Muscle layer of duodenum (tissue), 2 donors: Measurements from ENCODE around the gene PLEKHM3.

ENCODE experiments used
- H3K27ac ChIP-seq: one replicate; pipeline ENCODE4 v1.7.0; 2013; ENCODE audit warnings: mild to moderate bottlenecking, low read length
- H3K27me3 ChIP-seq: one replicate; pipeline ENCODE4 v1.7.0; 2013; ENCODE audit warnings: low read depth, mild to moderate bottlenecking, control low read depth, low read length
- H3K36me3 ChIP-seq, 2 donors: one replicate each; pipeline ENCODE4 v1.7.0; 2013; ENCODE audit warnings: low read length in 2 of 2, control low read depth in 1 of 2, mild to moderate bottlenecking in 1 of 2; ENCODE audit not compliant: insufficient read depth in 2 of 2, control insufficient read depth in 1 of 2
- H3K4me1 ChIP-seq, 2 donors: one replicate each; pipeline ENCODE4 v1.7.0; 2013; ENCODE audit warnings: low read length in 2 of 2, mild to moderate bottlenecking in 2 of 2, control low read depth in 1 of 2, moderate library complexity in 1 of 2; ENCODE audit not compliant: insufficient read depth in 2 of 2, control insufficient read depth in 1 of 2
- H3K4me3 ChIP-seq, 2 donors: one replicate each; pipeline ENCODE4 v1.7.0; 2013; ENCODE audit warnings: low read length in 2 of 2, low read depth in 1 of 2, mild to moderate bottlenecking in 1 of 2
- H3K9me3 ChIP-seq, 2 donors: one replicate each; pipeline ENCODE4 v1.7.0; 2013; ENCODE audit warnings: low read length in 2 of 2, control low read depth in 1 of 2, mild to moderate bottlenecking in 1 of 2; ENCODE audit not compliant: control insufficient read depth in 1 of 2
- donor health status: healthy.

PLEKHM3 gene

DNA sequence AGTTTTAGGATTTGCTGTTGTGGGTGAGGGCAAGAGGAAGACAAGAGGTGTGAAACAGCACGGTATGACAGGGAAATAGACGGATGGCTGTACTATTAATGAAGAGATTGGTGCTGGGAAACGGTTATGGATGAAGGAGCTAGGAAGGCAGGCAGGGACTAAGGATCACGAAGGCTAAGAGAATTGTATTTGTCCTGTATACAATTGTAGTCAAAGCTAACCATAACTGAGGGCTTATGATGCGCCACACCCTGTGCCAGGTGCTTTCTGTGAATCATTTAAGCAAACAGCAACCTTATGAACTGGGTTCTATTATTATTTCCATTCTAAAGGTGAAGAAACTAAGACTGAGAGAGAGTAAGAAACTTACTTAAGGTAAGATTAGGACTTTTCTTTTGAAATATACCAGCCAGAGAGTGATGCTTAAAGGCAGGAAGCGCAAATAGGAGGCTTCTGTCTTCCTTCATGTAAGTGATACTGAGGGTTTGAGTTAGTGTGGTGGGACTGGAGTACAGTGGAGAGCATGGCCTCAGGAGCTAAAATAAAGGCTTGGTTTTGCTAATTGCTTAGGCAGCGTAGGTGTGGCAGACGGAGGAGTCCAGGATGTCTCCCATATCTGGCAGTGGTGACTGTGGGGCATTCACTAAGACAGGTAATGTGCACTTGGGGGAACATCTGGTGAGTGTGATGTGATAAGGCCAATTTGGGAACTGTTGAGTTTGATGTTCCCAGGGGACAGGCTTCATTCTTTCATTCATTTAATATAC, 85.8 kb downstream of the PLEKHM3 start:
- no peak overlapping the region for H3K27ac ChIP-seq
- no peak overlapping the region for H3K4me3 ChIP-seq
- no peaks in the 10 kb centered on the region for H3K27me3 ChIP-seq
- peaks cover 0 to 8% of the 10 kb centered on the region in 2 donors for H3K36me3 ChIP-seq
- H3K4me1 ChIP-seq, result peaks cover 0 to 2% of the 10 kb centered on the region in 2 donors
- no peaks in the 10 kb centered on the region for H3K9me3 ChIP-seq

GRCh38 chr2:207938886-207939285, 86.4 kb downstream of the PLEKHM3 start:
- Histone ChIP-seq H3K27me3 (no peaks in the 10 kb centered on the region), H3K27ac (no peak overlapping the region), H3K36me3 (peaks cover 0 to 2% of the 10 kb centered on the region in 2 donors), H3K4me3 (no peak overlapping the region), H3K9me3 (no peaks in the 10 kb centered on the region), H3K4me1 (peaks cover 0 to 2% of the 10 kb centered on the region in 2 donors)

DNA sequence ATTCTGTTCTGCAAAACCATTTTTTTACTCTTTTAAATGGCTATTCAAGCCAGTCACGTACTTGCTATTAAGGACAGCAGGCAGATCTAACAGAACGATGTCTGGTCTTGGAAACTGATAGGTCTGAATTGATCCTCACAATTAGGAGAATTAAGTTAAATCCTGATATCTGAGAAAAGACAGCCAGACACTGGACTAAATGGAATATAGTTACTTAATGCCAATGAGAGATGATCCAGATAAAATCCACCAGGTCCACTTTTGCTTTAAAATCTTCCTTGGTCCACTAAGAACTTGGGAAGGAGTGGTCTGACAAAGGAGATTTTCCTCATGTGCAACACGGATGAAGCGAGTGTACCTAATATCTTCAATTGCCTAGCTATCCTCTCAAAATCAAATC, 86.9 kb downstream of the PLEKHM3 start:
- Histone ChIP-seq H3K27ac (no peak overlapping the region), H3K4me1 (peaks cover 0 to 2% of the 10 kb centered on the region in 2 donors), H3K4me3 (no peak overlapping the region), H3K27me3 (no peaks in the 10 kb centered on the region), H3K9me3 (no peaks in the 10 kb centered on the region), H3K36me3 (no peaks in the 10 kb centered on the region)

DNA sequence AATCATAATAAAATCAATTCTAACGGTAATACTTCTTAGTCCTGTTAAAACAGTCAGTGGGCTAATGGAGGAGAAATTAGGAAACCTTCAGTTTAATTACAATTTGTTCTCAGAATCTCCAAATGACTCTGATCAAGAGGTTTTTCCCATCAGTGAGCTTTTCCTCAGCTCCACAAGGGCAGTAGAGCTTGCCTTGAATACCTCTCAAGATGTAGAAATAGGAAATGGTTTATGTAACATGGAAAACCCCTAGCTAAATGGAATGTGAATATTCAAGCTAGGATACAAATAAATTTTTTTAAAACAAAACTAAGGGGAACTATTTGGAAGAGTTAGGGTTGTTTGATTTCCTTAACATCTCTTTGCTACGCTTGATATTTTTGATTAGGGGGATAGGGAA, 87.5 kb downstream of the PLEKHM3 start:
- Histone ChIP-seq H3K27me3 (no peaks in the 10 kb centered on the region), H3K36me3 (no peaks in the 10 kb centered on the region), H3K27ac (no peak overlapping the region), H3K4me3 (no peak overlapping the region), H3K4me1 (peaks cover 0 to 2% of the 10 kb centered on the region in 2 donors), H3K9me3 (no peaks in the 10 kb centered on the region)

GRCh38 chr2:207937253-207937652, 88.1 kb downstream of the PLEKHM3 start:
- H3K4me3 ChIP-seq, result no peak overlapping the region
- no peaks in the 10 kb centered on the region for H3K9me3 ChIP-seq
- H3K4me1 ChIP-seq, result peaks cover 0 to 2% of the 10 kb centered on the region in 2 donors
- H3K36me3 ChIP-seq, result no peaks in the 10 kb centered on the region
- no peaks in the 10 kb centered on the region for H3K27me3 ChIP-seq
- H3K27ac ChIP-seq, result no peak overlapping the region

DNA sequence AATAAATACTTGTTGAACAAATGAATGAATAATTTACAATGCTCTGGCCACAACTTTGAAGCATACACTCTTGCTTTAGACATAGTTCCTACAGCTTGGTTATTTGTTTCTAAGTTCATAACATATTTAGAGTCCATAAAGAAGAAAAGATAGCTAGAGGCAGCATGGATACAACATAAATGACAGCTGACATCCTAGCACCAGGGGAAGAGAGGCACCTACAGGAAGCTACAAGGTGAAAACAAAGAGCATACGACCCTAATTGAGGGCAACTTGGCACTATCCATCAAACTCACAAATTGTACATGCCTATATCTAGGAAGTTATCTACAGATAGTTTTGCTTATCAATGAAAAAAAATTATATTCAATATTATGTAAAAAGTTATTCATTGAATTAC, 88.9 kb downstream of the PLEKHM3 start:
- no peaks in the 10 kb centered on the region for H3K9me3 ChIP-seq
- H3K4me1 ChIP-seq, result peaks cover 0 to 2% of the 10 kb centered on the region in 2 donors
- H3K36me3 ChIP-seq, result no peaks in the 10 kb centered on the region
- no peaks in the 10 kb centered on the region for H3K27me3 ChIP-seq
- no peak overlapping the region for H3K4me3 ChIP-seq
- H3K27ac ChIP-seq, result no peak overlapping the region

- Histone ChIP-seq H3K27me3 (no peaks in the 10 kb centered on the region), H3K9me3 (no peaks in the 10 kb centered on the region), H3K36me3 (no peaks in the 10 kb centered on the region), H3K4me3 (no peak overlapping the region), H3K4me1 (peaks cover 0 to 2% of the 10 kb centered on the region in 2 donors), H3K27ac (no peak overlapping the region)
Observed at GRCh38 chr2:207935991-207936370, 89.3 kb downstream of the PLEKHM3 start.

- Histone ChIP-seq H3K27ac (no peak overlapping the region), H3K4me3 (no peak overlapping the region), H3K36me3 (no peaks in the 10 kb centered on the region), H3K4me1 (peaks cover 0 to 2% of the 10 kb centered on the region in 2 donors), H3K9me3 (no peaks in the 10 kb centered on the region), H3K27me3 (no peaks in the 10 kb centered on the region)
Observed at GRCh38 chr2:207935121-207935990, 90.0 kb downstream of the PLEKHM3 start.

GRCh38 chr2:207934720-207935119, 90.6 kb downstream of the PLEKHM3 start:
- H3K36me3 ChIP-seq, result no peaks in the 10 kb centered on the region
- H3K9me3 ChIP-seq, result no peaks in the 10 kb centered on the region
- H3K4me1 ChIP-seq, result peaks cover 0 to 2% of the 10 kb centered on the region in 2 donors
- H3K27ac ChIP-seq, result no peak overlapping the region
- no peaks in the 10 kb centered on the region for H3K27me3 ChIP-seq
- no peak overlapping the region for H3K4me3 ChIP-seq

- Histone ChIP-seq H3K27ac (no peak overlapping the region), H3K27me3 (no peaks in the 10 kb centered on the region), H3K36me3 (no peaks in the 10 kb centered on the region), H3K9me3 (no peaks in the 10 kb centered on the region), H3K4me1 (peaks cover 0 to 2% of the 10 kb centered on the region in 2 donors), H3K4me3 (no peak overlapping the region)
Observed at GRCh38 chr2:207933396-207934065, 91.8 kb downstream of the PLEKHM3 start.

DNA sequence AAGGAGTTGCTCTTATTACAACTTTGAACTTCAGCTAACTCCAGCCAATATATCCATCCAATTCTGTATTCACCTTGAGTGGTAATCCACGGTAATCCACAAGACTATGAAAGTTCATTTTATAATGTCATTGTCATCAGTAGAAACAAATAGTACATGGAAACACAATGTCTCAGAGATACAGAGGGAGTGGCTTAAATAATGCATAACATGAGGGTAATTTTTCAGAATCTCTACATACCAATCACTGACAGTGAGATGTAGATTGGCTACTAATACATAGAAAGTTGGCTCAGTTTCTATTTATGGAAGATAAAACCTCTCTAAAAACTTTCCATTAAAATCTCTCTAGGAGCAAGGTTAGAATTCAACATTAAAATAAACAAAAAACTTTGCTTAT, 93.2 kb downstream of the PLEKHM3 start:
- Histone ChIP-seq H3K4me1 (peaks cover 0 to 3% of the 10 kb centered on the region in 2 donors), H3K9me3 (no peaks in the 10 kb centered on the region), H3K36me3 (no peaks in the 10 kb centered on the region), H3K27ac (no peak overlapping the region), H3K4me3 (no peak overlapping the region), H3K27me3 (no peaks in the 10 kb centered on the region)
